Colon (tissue), 2 donors: ENCODE measurements around the gene IL36A.

ENCODE experiments used
- FAIRE-seq: peaks from 2 replicates; lab custom pipeline; 2012; peaks lifted over from hg19 to GRCh38; lab: Jason Lieb, UNC
- donor health status: control.
- donor health status: control.

The IL36A gene

GRCh38 chr2:113050921-113051895 is 45.9 kb downstream of the IL36A start:
- no peak for FAIRE-seq

GRCh38 chr2:113052396-113052917 is 47.2 kb downstream of the IL36A start, which contains the start of gene IL36B:
Gene IL36B (minus strand): TSS chr2:113052867.
- FAIRE-seq: no peak

- FAIRE-seq: no peak
These were observed 48.4 kb downstream of the IL36A start for GRCh38 chr2:113053666-113054065.

- no peak for FAIRE-seq
These were observed 48.8 kb downstream of the IL36A start for GRCh38 chr2:113054066-113054465.

GRCh38 chr2:113056521-113056920 is 51.3 kb downstream of the IL36A start:
- no peak for FAIRE-seq

- FAIRE-seq: no peak
These were observed 51.9 kb downstream of the IL36A start for GRCh38 chr2:113057117-113057516.
